ENCODE results near the gene KAZN.

KAZN gene

DNA sequence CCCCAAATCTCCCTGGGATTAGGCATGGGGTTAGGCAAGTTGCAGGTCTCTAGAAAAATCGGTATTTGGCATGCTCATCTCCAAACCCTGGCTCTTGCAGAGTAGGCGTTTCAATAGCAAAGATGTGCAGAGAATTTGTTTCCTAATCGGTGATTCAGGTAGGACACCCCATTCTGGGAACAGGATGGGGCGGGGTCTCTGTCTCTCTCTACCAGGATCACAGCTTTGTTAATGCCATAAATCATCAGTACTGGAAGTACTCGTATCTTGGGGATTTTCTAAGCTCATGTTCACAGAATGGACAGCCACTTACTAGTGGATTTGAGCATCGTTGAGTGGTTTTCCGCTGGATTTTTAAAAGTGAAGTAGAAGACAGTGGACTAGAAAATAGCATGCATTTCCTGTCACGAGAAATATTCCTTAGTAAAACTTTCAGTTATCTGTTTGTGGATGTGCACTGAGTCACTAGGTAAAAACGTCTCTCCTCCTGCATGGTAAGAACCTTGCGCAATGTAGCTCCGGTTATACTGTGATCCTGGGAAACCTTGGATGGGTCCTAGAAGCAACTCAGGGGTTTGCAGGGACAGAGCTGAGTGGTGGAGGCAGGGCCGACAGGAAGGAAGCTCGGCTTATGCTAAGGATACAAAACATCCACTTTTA lies 560.2 kb downstream of the KAZN start:
- DNase-seq (ENCODE audit: insufficient read length, low spot score) (no peak), FAIRE-seq (no peak)
- TF ChIP-seq, protein P1, sequence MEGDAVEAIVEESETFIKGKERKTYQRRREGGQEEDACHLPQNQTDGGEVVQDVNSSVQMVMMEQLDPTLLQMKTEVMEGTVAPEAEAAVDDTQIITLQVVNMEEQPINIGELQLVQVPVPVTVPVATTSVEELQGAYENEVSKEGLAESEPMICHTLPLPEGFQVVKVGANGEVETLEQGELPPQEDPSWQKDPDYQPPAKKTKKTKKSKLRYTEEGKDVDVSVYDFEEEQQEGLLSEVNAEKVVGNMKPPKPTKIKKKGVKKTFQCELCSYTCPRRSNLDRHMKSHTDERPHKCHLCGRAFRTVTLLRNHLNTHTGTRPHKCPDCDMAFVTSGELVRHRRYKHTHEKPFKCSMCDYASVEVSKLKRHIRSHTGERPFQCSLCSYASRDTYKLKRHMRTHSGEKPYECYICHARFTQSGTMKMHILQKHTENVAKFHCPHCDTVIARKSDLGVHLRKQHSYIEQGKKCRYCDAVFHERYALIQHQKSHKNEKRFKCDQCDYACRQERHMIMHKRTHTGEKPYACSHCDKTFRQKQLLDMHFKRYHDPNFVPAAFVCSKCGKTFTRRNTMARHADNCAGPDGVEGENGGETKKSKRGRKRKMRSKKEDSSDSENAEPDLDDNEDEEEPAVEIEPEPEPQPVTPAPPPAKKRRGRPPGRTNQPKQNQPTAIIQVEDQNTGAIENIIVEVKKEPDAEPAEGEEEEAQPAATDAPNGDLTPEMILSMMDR (IDR thresholded peaks at IDR 0.05; ENCODE audit: insufficient read depth, missing control alignments), result no peak

DNA sequence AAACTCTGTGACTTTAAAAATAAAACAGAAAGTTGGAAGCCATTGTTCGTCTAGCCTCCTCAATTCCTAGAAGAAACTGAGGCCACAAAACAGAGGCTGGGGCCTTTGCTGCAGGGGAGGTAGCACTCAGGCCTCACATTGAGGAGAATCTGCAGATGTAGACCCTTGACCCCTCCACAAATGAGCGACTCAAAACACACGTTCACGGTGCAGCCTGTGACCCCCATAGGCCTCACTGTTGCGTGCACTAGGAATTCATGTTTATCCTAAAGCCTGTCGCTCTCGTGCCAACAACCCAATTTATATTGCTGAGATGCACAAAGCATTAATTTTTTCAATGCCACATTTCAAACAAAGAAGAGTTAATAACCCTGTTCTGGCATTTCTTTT lies 560.7 kb downstream of the KAZN start:
- TF ChIP-seq, protein P1 (IDR thresholded peaks at IDR 0.05; ENCODE audit: insufficient read depth, missing control alignments), result no peak
- FAIRE-seq (no peak), DNase-seq (ENCODE audit: insufficient read length, low spot score) (no peak)

DNA sequence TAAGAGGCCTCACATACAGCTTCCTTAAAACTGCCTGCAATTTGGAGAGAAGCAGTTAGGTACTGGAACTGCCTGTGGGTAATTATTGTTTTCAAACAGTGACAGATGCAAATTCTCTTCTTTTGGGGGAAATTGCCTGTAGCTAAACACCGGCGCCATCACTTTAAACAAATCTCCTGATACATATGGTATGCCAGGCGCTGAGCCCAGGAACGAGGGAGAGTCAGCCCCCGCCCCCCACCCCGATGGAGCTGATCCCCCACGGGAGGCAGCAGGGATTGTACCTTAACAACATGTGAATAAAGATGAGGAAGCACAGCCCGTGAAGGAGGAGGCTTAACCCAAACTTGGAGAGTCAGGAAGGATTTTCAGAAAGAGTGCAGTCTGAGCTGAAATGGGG lies 562.1 kb downstream of the KAZN start:
- TF ChIP-seq, protein P1 (IDR thresholded peaks at IDR 0.05; ENCODE audit: insufficient read depth, missing control alignments), result no peak
- DNase-seq (ENCODE audit: insufficient read length, low spot score) (no peak), FAIRE-seq (no peak)

DNA sequence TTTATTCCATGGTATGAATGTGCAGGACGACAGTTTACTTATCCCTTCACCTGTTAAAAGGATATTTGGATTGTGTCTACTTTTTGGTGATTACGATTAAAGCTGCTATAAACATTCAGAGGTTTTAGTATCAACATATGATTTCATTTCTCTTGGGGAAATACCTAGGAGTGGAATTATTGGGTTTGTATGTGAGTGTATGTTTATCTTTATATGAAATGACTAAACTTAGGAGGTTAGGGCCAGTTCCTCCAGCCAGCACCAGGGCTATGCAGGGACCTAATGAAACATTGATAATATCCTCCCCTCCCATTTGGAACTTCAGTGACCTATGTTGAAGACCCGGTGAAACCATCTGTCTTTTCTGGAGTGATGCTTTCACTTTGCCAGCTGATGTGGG lies 568.9 kb downstream of the KAZN start:
- TF ChIP-seq, protein P1 (IDR thresholded peaks at IDR 0.05; ENCODE audit: insufficient read depth, missing control alignments), result no peak
- DNase-seq (ENCODE audit: insufficient read length, low spot score) (no peak), FAIRE-seq (no peak)
